SK-N-SH treated with all-trans-retinoic acid at 6 μM for 48 hours (cell line): ENCODE measurements around the gene NKD2.

Experiments
- ATAC-seq: fragments of 200-7000 bp; cut with Tn5 transposase; 3 replicates; pipeline ENCODE4 v1.9.1; 2020; ENCODE audit warnings: mild to moderate bottlenecking, moderate library complexity
- ARNTL ChIP-seq: fragments of 450-650 bp; formaldehyde crosslinking; IDR thresholded peaks from 2 replicates; pipeline ENCODE4 v1.5.0; 2020; ENCODE audit warnings: low read depth, mild to moderate bottlenecking, moderate library complexity, borderline replicate concordance
- BACH2 ChIP-seq: fragments of 250-450 bp; sonication (Bioruptor Pico); IDR thresholded peaks from 2 replicates; pipeline ENCODE4 v1.9.0; 2021; ENCODE audit warnings: mild to moderate bottlenecking, borderline replicate concordance
- CSDC2 ChIP-seq: fragments of 250-450 bp; sonication (Bioruptor Pico); IDR thresholded peaks from 2 replicates; pipeline ENCODE4 v1.5.0; 2020; ENCODE audit warnings: mild to moderate bottlenecking, moderate library complexity
- CSRNP3 ChIP-seq: fragments of 250-450 bp; sonication (Bioruptor Pico); IDR thresholded peaks from 2 replicates; pipeline ENCODE4 v1.5.1; 2021; ENCODE audit warnings: mild to moderate bottlenecking, moderate library complexity
- ESRRG ChIP-seq: fragments of 250-450 bp; sonication (Bioruptor Pico); IDR thresholded peaks from 2 replicates; pipeline ENCODE4 v1.6.1; 2021; ENCODE audit warnings: mild to moderate bottlenecking
- GLIS3 ChIP-seq: fragments of 250-450 bp; sonication (Bioruptor Pico); IDR thresholded peaks from 2 replicates; pipeline ENCODE4 v1.5.0; 2020; ENCODE audit warnings: mild to moderate bottlenecking, moderate library complexity
- ISL1 ChIP-seq: fragments of 250-450 bp; sonication (Bioruptor Pico); IDR thresholded peaks from 2 replicates; pipeline ENCODE4 v2.1.2; 2022; ENCODE audit warnings: mild to moderate bottlenecking, moderate library complexity
- OSR1 ChIP-seq: fragments of 250-450 bp; sonication (Bioruptor Pico); IDR thresholded peaks from 2 replicates; pipeline ENCODE4 v1.8.0; 2022; ENCODE audit warnings: moderate library complexity, mild to moderate bottlenecking, inconsistent platforms
- PATZ1 ChIP-seq: fragments of 250-450 bp; sonication (Bioruptor Pico); IDR thresholded peaks from 2 replicates; pipeline ENCODE4 v1.8.0; 2020; ENCODE audit warnings: mild to moderate bottlenecking, moderate library complexity, borderline replicate concordance
- PPARA ChIP-seq: fragments of 250-450 bp; sonication (Bioruptor Pico); IDR thresholded peaks from 2 replicates; pipeline ENCODE4 v1.5.0; 2020; ENCODE audit warnings: mild to moderate bottlenecking, borderline replicate concordance
- RARB ChIP-seq: fragments of 250-450 bp; sonication (Bioruptor Pico); IDR thresholded peaks from 2 replicates; pipeline ENCODE4 v1.8.0; 2021; ENCODE audit warnings: mild to moderate bottlenecking, moderate library complexity
- TCF4 ChIP-seq: fragments of 250-450 bp; sonication (Bioruptor Pico); IDR thresholded peaks from 2 replicates; pipeline ENCODE4 v1.8.0; 2021; ENCODE audit warnings: mild to moderate bottlenecking, moderate library complexity, borderline replicate concordance
- TSHZ2 ChIP-seq: fragments of 250-450 bp; sonication (Bioruptor Pico); IDR thresholded peaks from 2 replicates; pipeline ENCODE4 v1.5.0; 2020; ENCODE audit warnings: mild to moderate bottlenecking, moderate library complexity
- ZC3H10 ChIP-seq: fragments of 250-450 bp; sonication (Bioruptor Pico); IDR thresholded peaks from 2 replicates; pipeline ENCODE4 v1.5.1; 2021; ENCODE audit warnings: mild to moderate bottlenecking, moderate library complexity
- ZFP3 ChIP-seq: fragments of 250-450 bp; sonication (Bioruptor Pico); IDR thresholded peaks from 2 replicates; pipeline ENCODE4 v1.5.0; 2020; ENCODE audit warnings: mild to moderate bottlenecking, moderate library complexity
- ZNF565 ChIP-seq: fragments of 450-650 bp; formaldehyde crosslinking; conservative IDR thresholded peaks from 2 replicates; pipeline ENCODE4 v1.5.0; 2020; ENCODE audit warnings: low read depth, mild to moderate bottlenecking, moderate library complexity
- ZNF70 ChIP-seq: fragments of 450-650 bp; formaldehyde crosslinking; IDR thresholded peaks from 2 replicates; pipeline ENCODE4 v1.5.0; 2020; ENCODE audit warnings: mild to moderate bottlenecking, moderate library complexity
- ZNF8 ChIP-seq: fragments of 450-650 bp; formaldehyde crosslinking; IDR thresholded peaks from 2 replicates; pipeline ENCODE4 v1.5.0; 2020; ENCODE audit warnings: mild to moderate bottlenecking, moderate library complexity
- TF ChIP-seq, protein P1 (sequence below): fragments of 250-450 bp; sonication (Bioruptor Pico); IDR thresholded peaks from 2 replicates; pipeline ENCODE4 v1.8.0; 2021; ENCODE audit warnings: low read depth, mild to moderate bottlenecking, moderate library complexity, borderline replicate concordance
- TF ChIP-seq, protein P2 (sequence below): fragments of 250-450 bp; sonication (Bioruptor Pico); IDR thresholded peaks from 2 replicates; pipeline ENCODE4 v1.5.1; 2020; ENCODE audit warnings: low read depth, mild to moderate bottlenecking, moderate library complexity

The NKD2 gene

GRCh38 chr5:1012313-1012841 is 3.8 kb downstream of the NKD2 start:
- ATAC-seq, result no peak
- no peak for TF ChIP-seq CSDC2 (CRISPR knock-in tag)
- no peak for TF ChIP-seq TCF4 (CRISPR knock-in tag)
- no peak for TF ChIP-seq GLIS3 (CRISPR knock-in tag)
- TF ChIP-seq ZNF565 (CRISPR knock-in tag), result no peak
- no peak for TF ChIP-seq ARNTL
- TF ChIP-seq ESRRG, result no peak
- no peak for TF ChIP-seq BACH2
- TF ChIP-seq PPARA, result no peak
- TF ChIP-seq ZFP3 (CRISPR knock-in tag), result no peak
- TF ChIP-seq, protein P1, sequence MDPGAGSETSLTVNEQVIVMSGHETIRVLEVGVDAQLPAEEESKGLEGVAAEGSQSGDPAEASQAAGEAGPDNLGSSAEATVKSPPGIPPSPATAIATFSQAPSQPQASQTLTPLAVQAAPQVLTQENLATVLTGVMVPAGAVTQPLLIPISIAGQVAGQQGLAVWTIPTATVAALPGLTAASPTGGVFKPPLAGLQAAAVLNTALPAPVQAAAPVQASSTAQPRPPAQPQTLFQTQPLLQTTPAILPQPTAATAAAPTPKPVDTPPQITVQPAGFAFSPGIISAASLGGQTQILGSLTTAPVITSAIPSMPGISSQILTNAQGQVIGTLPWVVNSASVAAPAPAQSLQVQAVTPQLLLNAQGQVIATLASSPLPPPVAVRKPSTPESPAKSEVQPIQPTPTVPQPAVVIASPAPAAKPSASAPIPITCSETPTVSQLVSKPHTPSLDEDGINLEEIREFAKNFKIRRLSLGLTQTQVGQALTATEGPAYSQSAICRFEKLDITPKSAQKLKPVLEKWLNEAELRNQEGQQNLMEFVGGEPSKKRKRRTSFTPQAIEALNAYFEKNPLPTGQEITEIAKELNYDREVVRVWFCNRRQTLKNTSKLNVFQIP (CRISPR knock-in tag), result no peak
- TF ChIP-seq, protein P2, sequence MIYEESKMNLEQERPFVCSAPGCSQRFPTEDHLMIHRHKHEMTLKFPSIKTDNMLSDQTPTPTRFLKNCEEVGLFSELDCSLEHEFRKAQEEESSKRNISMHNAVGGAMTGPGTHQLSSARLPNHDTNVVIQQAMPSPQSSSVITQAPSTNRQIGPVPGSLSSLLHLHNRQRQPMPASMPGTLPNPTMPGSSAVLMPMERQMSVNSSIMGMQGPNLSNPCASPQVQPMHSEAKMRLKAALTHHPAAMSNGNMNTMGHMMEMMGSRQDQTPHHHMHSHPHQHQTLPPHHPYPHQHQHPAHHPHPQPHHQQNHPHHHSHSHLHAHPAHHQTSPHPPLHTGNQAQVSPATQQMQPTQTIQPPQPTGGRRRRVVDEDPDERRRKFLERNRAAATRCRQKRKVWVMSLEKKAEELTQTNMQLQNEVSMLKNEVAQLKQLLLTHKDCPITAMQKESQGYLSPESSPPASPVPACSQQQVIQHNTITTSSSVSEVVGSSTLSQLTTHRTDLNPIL (CRISPR knock-in tag), result no peak
- TF ChIP-seq CSRNP3 (CRISPR knock-in tag), result no peak
- no peak for TF ChIP-seq RARB (CRISPR knock-in tag)
- TF ChIP-seq ZNF8 (CRISPR knock-in tag), result no peak
- no peak for TF ChIP-seq PATZ1 (CRISPR knock-in tag)
- TF ChIP-seq, all 23 proteins: peak for 0

DNA sequence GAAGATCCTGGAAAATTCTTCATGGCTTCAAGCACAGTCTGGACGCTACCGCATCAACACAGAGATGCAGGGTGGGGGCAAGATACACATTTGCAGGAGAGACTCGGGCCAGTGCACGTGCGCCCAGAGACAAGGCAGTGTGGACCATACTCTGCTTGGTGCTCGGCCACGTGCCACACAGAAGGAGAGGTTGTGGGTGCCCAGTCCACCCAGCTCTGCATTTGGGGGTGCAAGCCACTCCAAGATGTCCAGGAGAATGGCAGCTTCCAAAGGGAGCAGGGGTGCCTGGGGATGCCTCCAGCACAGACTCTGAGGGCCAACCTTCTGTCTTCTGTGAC is 4.3 kb downstream of the NKD2 start:
- ATAC-seq, result no peak
- TF ChIP-seq CSDC2 (CRISPR knock-in tag) (no peak), GLIS3 (CRISPR knock-in tag) (no peak), ZNF565 (CRISPR knock-in tag) (no peak), CSRNP3 (CRISPR knock-in tag) (no peak), ZNF70 (CRISPR knock-in tag) (no peak), BACH2 (no peak), ISL1 (no peak), PATZ1 (CRISPR knock-in tag) (no peak), ZC3H10 (CRISPR knock-in tag) (no peak), TCF4 (CRISPR knock-in tag) (no peak), ARNTL (no peak), OSR1 (no peak), PPARA (no peak), ZNF8 (CRISPR knock-in tag) (no peak), TSHZ2 (CRISPR knock-in tag) (no peak)
- TF ChIP-seq, protein P1 (CRISPR knock-in tag), result no peak
